Measurements from ENCODE around the gene KNSTRN. TPM values are rescaled to one million over a fixed set of nuclear protein-coding genes. Genes with fewer than 3 reads are reported as not detected.

KNSTRN gene
- total and polyA plus RNA-seq, 2 donors: 12.5 to 44.4 TPM

GRCh38 chr15:40420071-40420713 lies 37.7 kb downstream of the KNSTRN start:
- peaks cover 0 to 5% of the 10 kb centered on the region in 2 donors for H3K4me1 ChIP-seq (ENCODE audit: control insufficient read depth in 2 of 2, insufficient read depth in 2 of 2, low read length in 2 of 2)
- no peaks in the 10 kb centered on the region for H3K9me3 ChIP-seq (ENCODE audit: control insufficient read depth in 2 of 2, insufficient read depth in 1 of 2, low read length in 1 of 2)
- H3K27me3 ChIP-seq (ENCODE audit: control insufficient read depth in 2 of 2, insufficient read depth in 1 of 2, low read length in 1 of 2): peaks cover 0 to 5% of the 10 kb centered on the region in 2 donors
- H3K4me3 ChIP-seq (ENCODE audit: low read length in 2 of 2): no peak overlapping the region
- no peak overlapping the region for H3K27ac ChIP-seq (ENCODE audit: low read depth in 1 of 2, low read length in 1 of 2)
- DNase-seq (ENCODE audit: low read depth in 6 of 9, low spot score in 9 of 9): no peak
- peaks cover 27 to 30% of the 10 kb centered on the region in 2 donors for H3K36me3 ChIP-seq (ENCODE audit: control insufficient read depth in 2 of 2, insufficient read depth in 2 of 2, low read length in 1 of 2)
- 97% methylated on average over 11 of the region's 11 CpGs for WGBS

GRCh38 chr15:40420793-40421192 lies 38.3 kb downstream of the KNSTRN start:
- 88% methylated on average over 3 of the region's 3 CpGs for WGBS
- no peak for DNase-seq (ENCODE audit: low read depth in 6 of 9, low spot score in 9 of 9)
- Histone ChIP-seq H3K4me3 (ENCODE audit: low read length in 2 of 2) (no peak overlapping the region), H3K36me3 (ENCODE audit: control insufficient read depth in 2 of 2, insufficient read depth in 2 of 2, low read length in 1 of 2) (peaks cover 21 to 24% of the 10 kb centered on the region in 2 donors), H3K4me1 (ENCODE audit: control insufficient read depth in 2 of 2, insufficient read depth in 2 of 2, low read length in 2 of 2) (peaks cover 0 to 5% of the 10 kb centered on the region in 2 donors), H3K27me3 (ENCODE audit: control insufficient read depth in 2 of 2, insufficient read depth in 1 of 2, low read length in 1 of 2) (peaks cover 0 to 5% of the 10 kb centered on the region in 2 donors), H3K9me3 (ENCODE audit: control insufficient read depth in 2 of 2, insufficient read depth in 1 of 2, low read length in 1 of 2) (no peaks in the 10 kb centered on the region), H3K27ac (ENCODE audit: low read depth in 1 of 2, low read length in 1 of 2) (no peak overlapping the region)

GRCh38 chr15:40421246-40422157 lies 39.0 kb downstream of the KNSTRN start:
- peak in 5 of 9 donors; percentile 47 to 80 (median 73) for DNase-seq (ENCODE audit: low read depth in 6 of 9, low spot score in 9 of 9)
- no peak overlapping the region for H3K4me3 ChIP-seq (ENCODE audit: low read length in 2 of 2)

GRCh38 chr15:40424483-40425115 lies 42.1 kb downstream of the KNSTRN start:
- no peaks in the 10 kb centered on the region for H3K9me3 ChIP-seq (ENCODE audit: control insufficient read depth in 2 of 2, insufficient read depth in 1 of 2, low read length in 1 of 2)
- peaks cover 0 to 5% of the 10 kb centered on the region in 2 donors for H3K27me3 ChIP-seq (ENCODE audit: control insufficient read depth in 2 of 2, insufficient read depth in 1 of 2, low read length in 1 of 2)
- no peak for DNase-seq (ENCODE audit: low read depth in 6 of 9, low spot score in 9 of 9)
- H3K36me3 ChIP-seq (ENCODE audit: control insufficient read depth in 2 of 2, insufficient read depth in 2 of 2, low read length in 1 of 2): no peaks in the 10 kb centered on the region
- H3K4me3 ChIP-seq (ENCODE audit: low read length in 2 of 2): no peak overlapping the region
- 97% methylated on average over 6 of the region's 6 CpGs for WGBS
- no peak overlapping the region for H3K27ac ChIP-seq (ENCODE audit: low read depth in 1 of 2, low read length in 1 of 2)
- H3K4me1 ChIP-seq (ENCODE audit: control insufficient read depth in 2 of 2, insufficient read depth in 2 of 2, low read length in 2 of 2): peaks cover 0 to 5% of the 10 kb centered on the region in 2 donors

More at GRCh38 chr15:40421246-40422157, 39.0 kb downstream of the KNSTRN start:
- H3K9me3 ChIP-seq (ENCODE audit: control insufficient read depth in 2 of 2, insufficient read depth in 1 of 2, low read length in 1 of 2): no peaks in the 10 kb centered on the region
- H3K27me3 ChIP-seq (ENCODE audit: control insufficient read depth in 2 of 2, insufficient read depth in 1 of 2, low read length in 1 of 2): peaks cover 0 to 5% of the 10 kb centered on the region in 2 donors
- no peak overlapping the region for H3K27ac ChIP-seq (ENCODE audit: low read depth in 1 of 2, low read length in 1 of 2)
- WGBS: 25% methylated on average over 31 of the region's 31 CpGs
- peaks cover 0 to 5% of the 10 kb centered on the region in 2 donors for H3K4me1 ChIP-seq (ENCODE audit: control insufficient read depth in 2 of 2, insufficient read depth in 2 of 2, low read length in 2 of 2)
- H3K36me3 ChIP-seq (ENCODE audit: control insufficient read depth in 2 of 2, insufficient read depth in 2 of 2, low read length in 1 of 2): peaks cover 15 to 17% of the 10 kb centered on the region in 2 donors

GRCh38 chr15:40425681-40426080 lies 43.2 kb downstream of the KNSTRN start:
- WGBS: over 99% methylated on average over 5 of the region's 5 CpGs
- no peak for DNase-seq (ENCODE audit: low read depth in 6 of 9, low spot score in 9 of 9)
- H3K36me3 ChIP-seq (ENCODE audit: control insufficient read depth in 2 of 2, insufficient read depth in 2 of 2, low read length in 1 of 2): no peaks in the 10 kb centered on the region

GRCh38 chr15:40427188-40427587 lies 44.7 kb downstream of the KNSTRN start:
- H3K4me1 ChIP-seq (ENCODE audit: control insufficient read depth in 2 of 2, insufficient read depth in 2 of 2, low read length in 2 of 2): no peaks in the 10 kb centered on the region
- WGBS: 95% methylated on average over 9 of the region's 9 CpGs
- no peaks in the 10 kb centered on the region for H3K36me3 ChIP-seq (ENCODE audit: control insufficient read depth in 2 of 2, insufficient read depth in 2 of 2, low read length in 1 of 2)
- H3K27ac ChIP-seq (ENCODE audit: low read depth in 1 of 2, low read length in 1 of 2): no peak overlapping the region
- H3K4me3 ChIP-seq (ENCODE audit: low read length in 2 of 2): no peak overlapping the region
- DNase-seq (ENCODE audit: low read depth in 6 of 9, low spot score in 9 of 9): no peak
- peaks cover 0 to 5% of the 10 kb centered on the region in 2 donors for H3K27me3 ChIP-seq (ENCODE audit: control insufficient read depth in 2 of 2, insufficient read depth in 1 of 2, low read length in 1 of 2)
- H3K9me3 ChIP-seq (ENCODE audit: control insufficient read depth in 2 of 2, insufficient read depth in 1 of 2, low read length in 1 of 2): no peaks in the 10 kb centered on the region

More at GRCh38 chr15:40425681-40426080, 43.2 kb downstream of the KNSTRN start:
- Histone ChIP-seq H3K4me3 (ENCODE audit: low read length in 2 of 2) (no peak overlapping the region), H3K9me3 (ENCODE audit: control insufficient read depth in 2 of 2, insufficient read depth in 1 of 2, low read length in 1 of 2) (no peaks in the 10 kb centered on the region), H3K27me3 (ENCODE audit: control insufficient read depth in 2 of 2, insufficient read depth in 1 of 2, low read length in 1 of 2) (peaks cover 0 to 10% of the 10 kb centered on the region in 2 donors), H3K4me1 (ENCODE audit: control insufficient read depth in 2 of 2, insufficient read depth in 2 of 2, low read length in 2 of 2) (peaks cover 0 to 5% of the 10 kb centered on the region in 2 donors), H3K27ac (ENCODE audit: low read depth in 1 of 2, low read length in 1 of 2) (no peak overlapping the region)

- H3K4me1 ChIP-seq (ENCODE audit: control insufficient read depth in 2 of 2, insufficient read depth in 2 of 2, low read length in 2 of 2): no peaks in the 10 kb centered on the region
- H3K27me3 ChIP-seq (ENCODE audit: control insufficient read depth in 2 of 2, insufficient read depth in 1 of 2, low read length in 1 of 2): peaks cover 0 to 5% of the 10 kb centered on the region in 2 donors
- no peak for DNase-seq (ENCODE audit: low read depth in 6 of 9, low spot score in 9 of 9)
- no peak overlapping the region for H3K27ac ChIP-seq (ENCODE audit: low read depth in 1 of 2, low read length in 1 of 2)
- WGBS: 93% methylated on average over 4 of the region's 4 CpGs
- H3K9me3 ChIP-seq (ENCODE audit: control insufficient read depth in 2 of 2, insufficient read depth in 1 of 2, low read length in 1 of 2): no peaks in the 10 kb centered on the region
- H3K4me3 ChIP-seq (ENCODE audit: low read length in 2 of 2): no peak overlapping the region
- H3K36me3 ChIP-seq (ENCODE audit: control insufficient read depth in 2 of 2, insufficient read depth in 2 of 2, low read length in 1 of 2): no peaks in the 10 kb centered on the region
Measured at GRCh38 chr15:40428185-40428584, 45.7 kb downstream of the KNSTRN start.

- no peak for DNase-seq (ENCODE audit: low read depth in 6 of 9, low spot score in 9 of 9)
- no peaks in the 10 kb centered on the region for H3K36me3 ChIP-seq (ENCODE audit: control insufficient read depth in 2 of 2, insufficient read depth in 2 of 2, low read length in 1 of 2)
- H3K27ac ChIP-seq (ENCODE audit: low read depth in 1 of 2, low read length in 1 of 2): no peak overlapping the region
- no peak overlapping the region for H3K4me3 ChIP-seq (ENCODE audit: low read length in 2 of 2)
- H3K9me3 ChIP-seq (ENCODE audit: control insufficient read depth in 2 of 2, insufficient read depth in 1 of 2, low read length in 1 of 2): no peaks in the 10 kb centered on the region
- 94% methylated on average over 10 of the region's 10 CpGs for WGBS
- H3K27me3 ChIP-seq (ENCODE audit: control insufficient read depth in 2 of 2, insufficient read depth in 1 of 2, low read length in 1 of 2): peaks cover 0 to 9% of the 10 kb centered on the region in 2 donors
- H3K4me1 ChIP-seq (ENCODE audit: control insufficient read depth in 2 of 2, insufficient read depth in 2 of 2, low read length in 2 of 2): no peaks in the 10 kb centered on the region
Measured at GRCh38 chr15:40429068-40429710, 46.7 kb downstream of the KNSTRN start.
